WERI-Rb-1 (cell line): Measurements from ENCODE around the gene CTDSPL.
"Not testable (repeated sequence)": the region's sequence is repeated elsewhere in the genome, so short reads cannot be mapped to it uniquely, and the experiment has no call there.

ENCODE experiments used
- DNase-seq: peaks from one replicate; pipeline ENCODE4 v3.0.0-alpha.2; 2020
- H3K27ac ChIP-seq: fragments of 250-450 bp; sonication (Bioruptor Pico); 2 replicates; pipeline ENCODE4 v1.5.1; 2020; ENCODE audit warnings: mild to moderate bottlenecking, moderate library complexity
- H3K27me3 ChIP-seq: fragments of 250-450 bp; sonication (Bioruptor Pico); 2 replicates; pipeline ENCODE4 v1.5.1; 2021; ENCODE audit warnings: mild to moderate bottlenecking, low read depth, moderate library complexity; ENCODE audit not compliant: insufficient read depth, severe bottlenecking
- H3K36me3 ChIP-seq: fragments of 250-450 bp; sonication (Bioruptor Pico); 2 replicates; pipeline ENCODE4 v1.5.1; 2020; ENCODE audit warnings: mild to moderate bottlenecking, moderate library complexity
- H3K4me3 ChIP-seq: 2 replicates; pipeline ENCODE4 v1.5.1; 2011; ENCODE audit warnings: low read depth, mild to moderate bottlenecking, control low read depth, low read length
- H3K9me3 ChIP-seq: fragments of 250-450 bp; sonication (Bioruptor Pico); 2 replicates; pipeline ENCODE4 v1.5.1; 2021; ENCODE audit warnings: mild to moderate bottlenecking, moderate library complexity; ENCODE audit not compliant: severe bottlenecking
- CTCF ChIP-seq: IDR thresholded peaks from 2 replicates; pipeline ENCODE4 v1.5.1; 2011; ENCODE audit warnings: low read depth, mild to moderate bottlenecking, control low read depth, inconsistent platforms, low read length

CTDSPL gene

DNA sequence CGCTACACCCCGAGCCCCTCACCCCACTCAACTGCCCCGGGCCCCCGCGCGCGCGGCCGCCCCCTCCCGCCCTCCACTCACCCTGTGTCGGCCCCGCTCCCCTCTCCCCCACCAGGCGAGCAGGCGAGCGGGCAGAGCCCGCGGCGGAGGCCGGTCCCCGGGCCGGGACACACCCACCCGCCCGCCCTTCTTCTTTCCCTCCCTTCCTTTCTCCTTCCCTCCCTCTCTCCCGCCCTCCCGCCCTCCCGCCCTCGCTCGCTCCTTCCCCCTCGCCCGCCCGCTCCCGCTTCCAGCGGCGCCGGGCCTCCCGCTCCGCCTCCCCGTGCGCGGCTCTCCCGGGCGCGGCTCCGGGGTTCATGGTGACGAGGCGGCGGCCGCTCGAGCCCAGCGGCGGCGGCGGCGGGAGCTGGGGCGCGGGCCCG lies at the start of gene CTDSPL:
Gene CTDSPL, plus strand, starts transcription at position 261 of the 422 bp plus-strand sequence. CDS start 320 bp downstream, outside the sequence.
- Histone ChIP-seq H3K4me3 (peak within 1 kb of the TSS; percentile 77), H3K27me3 (no peaks in the 10 kb centered on the region), H3K36me3 (no peaks in the 10 kb centered on the region; the same call in 1 of the 2 replicates), H3K9me3 (no peaks in the 10 kb centered on the region), H3K27ac (peak within 1 kb of the TSS; percentile 58)
- peak; percentile 46 for DNase-seq
- TF ChIP-seq CTCF, result no peak

GRCh38 chr3:37812499-37812896 lies 49.2 kb upstream of the CTDSPL start:
- no peak overlapping the region for H3K4me3 ChIP-seq
- no peak overlapping the region for H3K27ac ChIP-seq
- TF ChIP-seq CTCF, result no peak
- H3K36me3 ChIP-seq, result no peaks in the 10 kb centered on the region
- DNase-seq, result no peak
- no peaks in the 10 kb centered on the region for H3K27me3 ChIP-seq
- no peaks in the 10 kb centered on the region for H3K9me3 ChIP-seq

GRCh38 chr3:37813403-37813802 lies 48.3 kb upstream of the CTDSPL start:
- Histone ChIP-seq H3K36me3 (no peaks in the 10 kb centered on the region), H3K27me3 (no peaks in the 10 kb centered on the region), H3K27ac (no peak overlapping the region), H3K9me3 (no peaks in the 10 kb centered on the region), H3K4me3 (no peak overlapping the region)
- DNase-seq, result no peak
- no peak for TF ChIP-seq CTCF

DNA sequence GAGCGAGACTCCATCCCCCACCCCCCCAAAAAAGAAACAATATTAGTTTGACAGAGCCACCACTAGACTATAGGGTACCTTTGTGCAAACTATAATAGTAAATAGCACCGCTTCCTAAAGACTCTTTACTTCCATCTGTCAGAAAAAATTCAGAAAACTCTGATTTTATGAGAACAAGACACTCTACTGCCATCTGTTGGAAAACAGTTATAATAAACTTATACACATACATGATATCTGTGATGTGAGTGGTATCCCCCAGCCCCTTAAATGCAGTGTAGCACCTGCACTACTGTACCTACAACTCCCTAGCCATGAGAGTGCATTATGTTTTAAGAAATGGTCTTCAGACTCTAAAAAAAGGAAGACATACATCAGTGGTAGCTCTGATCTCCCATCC lies 47.1 kb upstream of the CTDSPL start:
- no peak overlapping the region for H3K27ac ChIP-seq
- no peaks in the 10 kb centered on the region for H3K27me3 ChIP-seq
- H3K4me3 ChIP-seq, result no peak overlapping the region
- DNase-seq, result no peak
- no peaks in the 10 kb centered on the region for H3K36me3 ChIP-seq
- TF ChIP-seq CTCF, result no peak
- no peaks in the 10 kb centered on the region for H3K9me3 ChIP-seq

GRCh38 chr3:37815156-37815555 lies 46.5 kb upstream of the CTDSPL start:
- H3K27ac ChIP-seq, H3K27me3 ChIP-seq, H3K4me3 ChIP-seq, H3K9me3 ChIP-seq, DNase-seq, H3K36me3 ChIP-seq: not testable (repeated sequence)

DNA sequence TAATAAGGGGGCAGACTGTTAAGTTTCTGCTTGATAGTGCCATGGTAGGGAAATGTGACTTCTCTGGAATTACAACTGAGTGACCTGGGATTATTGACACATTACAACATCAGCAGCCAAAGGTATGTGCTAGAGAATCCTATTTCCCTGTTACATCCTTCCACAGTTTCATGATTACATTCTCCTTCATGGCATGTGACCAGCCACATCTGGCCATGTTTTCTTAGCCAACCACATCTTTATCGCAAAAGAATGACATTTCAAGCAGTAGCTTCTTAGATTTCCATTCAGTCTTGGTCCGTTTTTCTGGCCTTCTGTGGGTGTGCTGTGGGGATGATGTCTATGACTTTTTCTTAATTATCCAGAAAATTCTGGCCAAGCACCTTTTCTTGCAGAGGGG lies 45.4 kb upstream of the CTDSPL start:
- DNase-seq, result no peak
- Histone ChIP-seq H3K36me3 (no peaks in the 10 kb centered on the region), H3K27me3 (no peaks in the 10 kb centered on the region), H3K27ac (no peak overlapping the region), H3K9me3 (no peaks in the 10 kb centered on the region), H3K4me3 (no peak overlapping the region)
- TF ChIP-seq CTCF, result no peak
